Heart left ventricle (tissue), 13 donors: ENCODE measurements around the gene PODXL2.

Experiments
- CTCF ChIP-seq, 12 donors: fragments of 200-600 bp; sonication (generic) in 4 of 12; IDR thresholded peaks; one replicate each; pipeline versions ENCODE4 v1.5.0 to v1.8.0; 2018 to 2022; ENCODE audit warnings: antibody characterized with exemption in 12 of 12, mild to moderate bottlenecking in 5 of 12
- POLR2A ChIP-seq, 2 donors: fragments of 450-650 bp; IDR thresholded peaks; one replicate each; pipeline ENCODE4 v1.6.1; 2017; ENCODE audit warnings: antibody characterized with exemption in 2 of 2, mild to moderate bottlenecking in 2 of 2, moderate library complexity in 2 of 2
- donor health status: ischemic (EF 13 %, LVEDD 7.1; RV severe dilation, severe dysfunction).
- donor health status: DM: no; HTN: yes; CAD: no.
- donor health status: DM: no; HTN: no; CAD: no.
- donor health status: ischemic (EF 25% LVEDD 6.9; RV normal size, moderate dysfunction).
- donor health status: ischemic (EF 25% LVEDD 5.7; RV mildly dilated, moderate dysfunction).
- donor health status: ischemic (EF 35%, LVEDD 5.7; RV mildly dilated, moderate dysfunction).
- donor health status: nonischemic (EF 11% LVEDD 7.7; RV severe dilation, severe dysfunction).
- donor health status: DM: yes; HTN: yes; CAD: no.
- donor health status: PGD.
- donor health status: ischemic (EF 29% LVEDD 5.4; RV normal size, mild dysfunction).
- donor health status: nonischemic (EF 23%, LVEDD 6.1; RV moderate dilation, normal function).

- TF ChIP-seq CTCF (IDR thresholded peaks at IDR 0.05): no peak
- no peak for TF ChIP-seq POLR2A (IDR thresholded peaks at IDR 0.05)
These were observed 92.3 kb downstream of the PODXL2 start for GRCh38 chr3:127720985-127721935.
